HFFc6 (cell line): Measurements from ENCODE around the gene ZNF800. TPM values are rescaled to one million over a fixed set of nuclear protein-coding genes. Genes with fewer than 3 reads are reported as not detected.

ENCODE experiments used
- DNase-seq: peaks from one replicate; pipeline ENCODE4 v3.0.0-alpha.2; 2018
- H3K27ac Mint-ChIP-seq: 2 replicates; pipeline ENCODE4 v1.8.0; 2020; ENCODE audit warnings: mild to moderate bottlenecking, mixed read lengths
- H3K27me3 Mint-ChIP-seq: 2 replicates; pipeline ENCODE4 v1.8.0; 2021; ENCODE audit warnings: mild to moderate bottlenecking, moderate library complexity, mixed read lengths; ENCODE audit not compliant: insufficient read depth
- H3K36me3 Mint-ChIP-seq: 2 replicates; pipeline ENCODE4 v1.8.0; 2021; ENCODE audit warnings: low read depth, mixed read lengths
- H3K4me1 Mint-ChIP-seq: 2 replicates; pipeline ENCODE4 v1.8.0; 2020; ENCODE audit warnings: low read depth, mixed read lengths
- H3K4me3 Mint-ChIP-seq: 2 replicates; pipeline ENCODE4 v1.8.0; 2020; ENCODE audit warnings: mild to moderate bottlenecking, moderate library complexity, mixed read lengths
- H3K9me3 Mint-ChIP-seq: 2 replicates; pipeline ENCODE4 v1.8.0; 2020; ENCODE audit warnings: mild to moderate bottlenecking, mixed read lengths
- total RNA-seq, 6 experiments: library from RNA; stranded (reverse); fragmentation: NEBNext Ultra II Directional; extraction: Animal tissue kit (Norgen Biotek cat#: 25700); gene quantifications; 2 replicates in 1 of 6; 3 replicates in 5 of 6; pipeline ENCODE4 v1.2.3, GENCODE V29; 2021
- TF ChIP-seq, protein P1 (sequence below): fragments of 200-600 bp; sonication (generic); IDR thresholded peaks from 2 replicates; pipeline ENCODE4 v1.5.0; 2021; ENCODE audit warnings: antibody characterized with exemption, mild to moderate bottlenecking

ZNF800 gene
- total RNA-seq, 6 experiments from 2014 or later: 24.3 to 26.7 (median 25.7) TPM

DNA sequence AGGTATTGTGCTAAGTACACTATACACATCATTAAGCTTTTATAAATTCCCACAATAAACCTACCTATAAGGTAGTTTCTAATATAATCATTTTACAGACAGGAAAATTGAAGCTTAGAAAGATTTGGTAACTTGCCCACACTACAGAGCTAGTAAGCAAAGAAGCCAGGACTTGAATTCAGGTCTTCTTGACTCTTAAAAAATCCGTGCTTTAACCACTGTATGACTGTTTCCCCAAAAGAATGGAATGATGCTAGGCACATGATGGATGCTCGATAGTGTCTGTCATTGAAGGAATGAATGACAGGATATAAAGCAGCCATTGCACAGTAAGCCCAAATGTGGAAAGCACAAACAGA is 26.6 kb downstream of the ZNF800 start:
- Mint-ChIP-seq H3K4me3 (no peak overlapping the region), H3K4me1 (peaks cover 6% of the 10 kb centered on the region; the same call in 1 of the 2 replicates), H3K27me3 (no peaks in the 10 kb centered on the region), H3K36me3 (peaks cover 9% of the 10 kb centered on the region; the same call in 1 of the 2 replicates), H3K27ac (no peak overlapping the region), H3K9me3 (no peaks in the 10 kb centered on the region)
- no peak for DNase-seq
- TF ChIP-seq, protein P1, sequence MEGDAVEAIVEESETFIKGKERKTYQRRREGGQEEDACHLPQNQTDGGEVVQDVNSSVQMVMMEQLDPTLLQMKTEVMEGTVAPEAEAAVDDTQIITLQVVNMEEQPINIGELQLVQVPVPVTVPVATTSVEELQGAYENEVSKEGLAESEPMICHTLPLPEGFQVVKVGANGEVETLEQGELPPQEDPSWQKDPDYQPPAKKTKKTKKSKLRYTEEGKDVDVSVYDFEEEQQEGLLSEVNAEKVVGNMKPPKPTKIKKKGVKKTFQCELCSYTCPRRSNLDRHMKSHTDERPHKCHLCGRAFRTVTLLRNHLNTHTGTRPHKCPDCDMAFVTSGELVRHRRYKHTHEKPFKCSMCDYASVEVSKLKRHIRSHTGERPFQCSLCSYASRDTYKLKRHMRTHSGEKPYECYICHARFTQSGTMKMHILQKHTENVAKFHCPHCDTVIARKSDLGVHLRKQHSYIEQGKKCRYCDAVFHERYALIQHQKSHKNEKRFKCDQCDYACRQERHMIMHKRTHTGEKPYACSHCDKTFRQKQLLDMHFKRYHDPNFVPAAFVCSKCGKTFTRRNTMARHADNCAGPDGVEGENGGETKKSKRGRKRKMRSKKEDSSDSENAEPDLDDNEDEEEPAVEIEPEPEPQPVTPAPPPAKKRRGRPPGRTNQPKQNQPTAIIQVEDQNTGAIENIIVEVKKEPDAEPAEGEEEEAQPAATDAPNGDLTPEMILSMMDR: no peak

- DNase-seq: no peak
Measured at GRCh38 chr7:127365164-127365956, 27.1 kb downstream of the ZNF800 start.

GRCh38 chr7:127362364-127363027 is 30.0 kb downstream of the ZNF800 start:
- Mint-ChIP-seq H3K36me3 (peaks cover 10% of the 10 kb centered on the region; the same call in 1 of the 2 replicates), H3K27ac (no peak overlapping the region), H3K9me3 (no peaks in the 10 kb centered on the region), H3K4me1 (peaks cover 6% of the 10 kb centered on the region; the same call in 1 of the 2 replicates), H3K4me3 (no peak overlapping the region), H3K27me3 (no peaks in the 10 kb centered on the region)
- TF ChIP-seq, protein P1: no peak
- DNase-seq: no peak

More at GRCh38 chr7:127365164-127365956, 27.1 kb downstream of the ZNF800 start:
- Mint-ChIP-seq H3K27ac (no peak overlapping the region), H3K9me3 (no peaks in the 10 kb centered on the region), H3K36me3 (peaks cover 10% of the 10 kb centered on the region; the same call in 1 of the 2 replicates), H3K4me1 (peaks cover 6% of the 10 kb centered on the region; the same call in 1 of the 2 replicates), H3K27me3 (no peaks in the 10 kb centered on the region), H3K4me3 (no peak overlapping the region)
- TF ChIP-seq, protein P1: no peak

DNA sequence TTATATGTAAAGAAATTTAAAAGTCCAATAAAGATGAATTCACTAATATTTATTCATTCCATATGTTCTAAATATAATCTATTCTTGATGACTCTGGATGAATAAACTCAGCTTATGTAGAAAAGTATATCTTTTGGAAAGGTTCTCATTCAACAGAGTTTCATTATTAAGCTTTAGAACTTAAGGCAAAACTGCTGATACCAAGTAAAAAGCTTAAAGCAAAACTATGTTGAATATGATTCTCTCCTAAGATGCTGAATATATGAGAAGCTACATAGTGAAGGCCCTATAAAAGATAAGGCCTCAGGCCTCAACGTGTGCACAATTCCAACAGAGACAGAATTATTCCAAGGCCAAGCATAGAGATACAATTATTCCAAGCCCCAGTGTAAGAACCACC is 30.8 kb downstream of the ZNF800 start:
- no peak overlapping the region for H3K4me3 Mint-ChIP-seq
- TF ChIP-seq, protein P1: no peak
- no peaks in the 10 kb centered on the region for H3K27me3 Mint-ChIP-seq
- H3K4me1 Mint-ChIP-seq: peaks cover 6% of the 10 kb centered on the region; the same call in 1 of the 2 replicates
- H3K36me3 Mint-ChIP-seq: peaks cover 9% of the 10 kb centered on the region; the same call in 1 of the 2 replicates
- no peak overlapping the region for H3K27ac Mint-ChIP-seq
- no peak for DNase-seq
- no peaks in the 10 kb centered on the region for H3K9me3 Mint-ChIP-seq

- no peaks in the 10 kb centered on the region for H3K27me3 Mint-ChIP-seq
Measured at GRCh38 chr7:127359011-127359410, 33.5 kb downstream of the ZNF800 start.

More at GRCh38 chr7:127359011-127359410, 33.5 kb downstream of the ZNF800 start:
- Mint-ChIP-seq H3K4me1 (no peaks in the 10 kb centered on the region), H3K9me3 (no peaks in the 10 kb centered on the region), H3K36me3 (0 out of 2 replicates have a peak, but pooled peaks cover 4% of the 10 kb centered on the region), H3K27ac (no peak overlapping the region), H3K4me3 (no peak overlapping the region)
- TF ChIP-seq, protein P1: no peak
- no peak for DNase-seq
